ENCODE measurements around the gene NAA38. TPM values are rescaled to one million over a fixed set of nuclear protein-coding genes. Genes with fewer than 3 reads are reported as not detected.
A peak's percentile ranks its signal among the peaks of the same experiment; 100 is the strongest.

NAA38 gene
- total RNA-seq, 6 donors from 2014 or later: 50.0 to 111 (median 75.5) TPM

DNA sequence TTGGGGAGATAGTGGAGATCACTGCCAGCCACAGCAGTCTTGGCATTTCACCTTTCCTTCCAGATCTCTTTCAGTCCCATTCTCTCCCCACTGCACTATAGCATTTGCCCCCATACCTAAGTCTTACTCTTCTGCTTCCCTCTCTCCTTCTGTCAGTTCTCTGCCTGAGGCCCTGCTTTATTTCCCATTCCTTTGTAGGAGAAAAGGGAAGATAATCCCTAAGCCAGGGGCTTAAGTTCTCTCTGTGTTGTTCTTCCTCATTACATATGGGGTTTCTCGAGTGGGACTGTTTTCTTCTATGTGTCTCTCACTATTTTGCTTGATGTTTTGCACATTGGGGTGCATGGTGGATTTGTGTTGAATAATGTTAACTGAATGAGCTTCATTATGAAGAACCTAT lies 16.9 kb downstream of the NAA38 start:
- Histone ChIP-seq H3K36me3 (peaks cover 0 to 5% (median 3%) of the 10 kb centered on the region in 4 donors), H3K4me1 (peaks cover 50 to 74% (median 56%) of the 10 kb centered on the region in 4 donors), H3K4me3 (peak overlapping the region in 1 of 4 donors; percentile 71), H3K27me3 (no peaks in the 10 kb centered on the region), H3K27ac (peak overlapping the region in 3 of 4 donors; percentile 99 to 100 (median 99)), H3K9me3 (no peaks in the 10 kb centered on the region)
- TF ChIP-seq POLR2A (IDR thresholded peaks at IDR 0.05): no peak
- TF ChIP-seq POLR2AphosphoS5 (IDR thresholded peaks at IDR 0.05): no peak
- no peak for TF ChIP-seq EP300 (IDR thresholded peaks at IDR 0.05)
- TF ChIP-seq, protein P1, sequence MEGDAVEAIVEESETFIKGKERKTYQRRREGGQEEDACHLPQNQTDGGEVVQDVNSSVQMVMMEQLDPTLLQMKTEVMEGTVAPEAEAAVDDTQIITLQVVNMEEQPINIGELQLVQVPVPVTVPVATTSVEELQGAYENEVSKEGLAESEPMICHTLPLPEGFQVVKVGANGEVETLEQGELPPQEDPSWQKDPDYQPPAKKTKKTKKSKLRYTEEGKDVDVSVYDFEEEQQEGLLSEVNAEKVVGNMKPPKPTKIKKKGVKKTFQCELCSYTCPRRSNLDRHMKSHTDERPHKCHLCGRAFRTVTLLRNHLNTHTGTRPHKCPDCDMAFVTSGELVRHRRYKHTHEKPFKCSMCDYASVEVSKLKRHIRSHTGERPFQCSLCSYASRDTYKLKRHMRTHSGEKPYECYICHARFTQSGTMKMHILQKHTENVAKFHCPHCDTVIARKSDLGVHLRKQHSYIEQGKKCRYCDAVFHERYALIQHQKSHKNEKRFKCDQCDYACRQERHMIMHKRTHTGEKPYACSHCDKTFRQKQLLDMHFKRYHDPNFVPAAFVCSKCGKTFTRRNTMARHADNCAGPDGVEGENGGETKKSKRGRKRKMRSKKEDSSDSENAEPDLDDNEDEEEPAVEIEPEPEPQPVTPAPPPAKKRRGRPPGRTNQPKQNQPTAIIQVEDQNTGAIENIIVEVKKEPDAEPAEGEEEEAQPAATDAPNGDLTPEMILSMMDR (IDR thresholded peaks at IDR 0.05): no peak
- 29 to 40% methylated on average over 1 of the region's 1 CpG for WGBS, 2 donors
- ATAC-seq (ENCODE audit: low FRiP score in 2 of 2): no peak
- DNase-seq: no peak

DNA sequence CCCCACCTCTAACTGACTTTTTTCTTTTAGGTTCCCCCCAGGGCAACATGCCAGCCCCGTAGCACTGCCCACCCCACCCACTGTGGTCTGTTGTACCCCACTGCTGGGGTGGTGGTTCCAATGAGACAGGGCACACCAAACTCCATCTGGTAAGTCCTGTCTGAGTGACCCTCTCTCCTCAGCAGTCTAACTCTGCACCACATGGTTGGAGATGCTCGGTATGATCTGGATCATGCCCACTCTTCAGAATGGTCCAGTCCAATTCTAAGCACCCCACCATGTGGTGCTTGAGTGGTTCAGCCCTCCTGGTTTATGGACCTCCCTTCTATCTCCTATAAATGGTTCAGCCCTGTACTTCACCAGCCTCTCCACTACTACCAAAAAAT lies 17.5 kb downstream of the NAA38 start:
- peaks cover 44 to 68% (median 50%) of the 10 kb centered on the region in 4 donors for H3K4me1 ChIP-seq
- no peak for DNase-seq
- peak overlapping the region in 1 of 4 donors; percentile 71 for H3K4me3 ChIP-seq
- peaks cover 0 to 3% (median 0%) of the 10 kb centered on the region in 4 donors for H3K36me3 ChIP-seq
- no peaks in the 10 kb centered on the region for H3K9me3 ChIP-seq
- H3K27ac ChIP-seq: peak overlapping the region; percentile 99 to 100 (median 99)
- no peaks in the 10 kb centered on the region for H3K27me3 ChIP-seq
- WGBS, 2 donors: 68 to 75% methylated on average over 2 of the region's 2 CpGs
- no peak for ATAC-seq (ENCODE audit: low FRiP score in 2 of 2)
- TF ChIP-seq POLR2A (IDR thresholded peaks at IDR 0.05) (no peak), EP300 (IDR thresholded peaks at IDR 0.05) (no peak), POLR2AphosphoS5 (IDR thresholded peaks at IDR 0.05) (no peak)
- TF ChIP-seq, protein P1 (IDR thresholded peaks at IDR 0.05): no peak

DNA sequence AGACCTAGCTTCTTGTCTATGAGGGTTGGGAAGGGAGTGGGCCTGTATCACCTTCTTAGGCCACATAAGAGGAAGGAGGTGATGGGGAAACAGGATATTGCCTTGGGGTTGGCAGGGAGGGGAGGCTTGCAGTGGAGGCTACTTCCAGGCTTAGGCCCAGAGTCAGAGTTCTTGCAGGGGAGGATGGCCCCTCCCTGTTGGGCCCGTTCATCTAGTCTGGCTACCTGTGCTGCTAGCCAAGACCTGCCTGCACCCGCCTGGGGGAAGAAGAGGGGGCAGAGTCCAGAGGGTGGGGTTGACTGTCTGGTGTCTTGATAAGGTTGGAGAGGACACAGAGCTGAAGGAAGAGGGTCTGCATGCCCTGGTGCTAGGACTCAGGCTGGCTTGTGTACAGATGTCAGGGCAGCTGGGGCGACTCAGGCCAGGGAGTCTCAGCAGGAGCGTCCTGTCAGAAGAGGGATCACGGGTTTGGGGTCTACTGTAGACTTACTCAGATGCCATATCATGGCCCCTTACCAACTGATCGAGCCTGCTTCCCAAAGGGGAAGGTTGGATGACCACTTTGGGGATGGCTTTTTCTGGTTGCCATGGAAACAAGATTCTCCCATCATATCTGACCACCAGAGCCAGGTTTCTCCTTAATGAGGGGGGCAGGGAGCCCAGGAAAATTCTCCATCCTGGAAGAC lies 18.0 kb downstream of the NAA38 start:
- Histone ChIP-seq H3K4me1 (peaks cover 44 to 67% (median 50%) of the 10 kb centered on the region in 4 donors), H3K27ac (peak overlapping the region; percentile 99 to 100 (median 99)), H3K4me3 (peak overlapping the region in 1 of 4 donors; percentile 71), H3K36me3 (peaks cover 0 to 3% (median 0%) of the 10 kb centered on the region in 4 donors), H3K27me3 (no peaks in the 10 kb centered on the region), H3K9me3 (no peaks in the 10 kb centered on the region)
- TF ChIP-seq EP300 (IDR thresholded peaks at IDR 0.05) (no peak), POLR2AphosphoS5 (IDR thresholded peaks at IDR 0.05) (peak in 1 of 2 donors; percentile 37)
- WGBS, 2 donors: 57 to 66% methylated on average over 5 to 6 of the region's 6 CpGs
- ATAC-seq (ENCODE audit: low FRiP score in 2 of 2) (no peak), DNase-seq (peak in 1 of 2 donors; percentile 67)

DNA sequence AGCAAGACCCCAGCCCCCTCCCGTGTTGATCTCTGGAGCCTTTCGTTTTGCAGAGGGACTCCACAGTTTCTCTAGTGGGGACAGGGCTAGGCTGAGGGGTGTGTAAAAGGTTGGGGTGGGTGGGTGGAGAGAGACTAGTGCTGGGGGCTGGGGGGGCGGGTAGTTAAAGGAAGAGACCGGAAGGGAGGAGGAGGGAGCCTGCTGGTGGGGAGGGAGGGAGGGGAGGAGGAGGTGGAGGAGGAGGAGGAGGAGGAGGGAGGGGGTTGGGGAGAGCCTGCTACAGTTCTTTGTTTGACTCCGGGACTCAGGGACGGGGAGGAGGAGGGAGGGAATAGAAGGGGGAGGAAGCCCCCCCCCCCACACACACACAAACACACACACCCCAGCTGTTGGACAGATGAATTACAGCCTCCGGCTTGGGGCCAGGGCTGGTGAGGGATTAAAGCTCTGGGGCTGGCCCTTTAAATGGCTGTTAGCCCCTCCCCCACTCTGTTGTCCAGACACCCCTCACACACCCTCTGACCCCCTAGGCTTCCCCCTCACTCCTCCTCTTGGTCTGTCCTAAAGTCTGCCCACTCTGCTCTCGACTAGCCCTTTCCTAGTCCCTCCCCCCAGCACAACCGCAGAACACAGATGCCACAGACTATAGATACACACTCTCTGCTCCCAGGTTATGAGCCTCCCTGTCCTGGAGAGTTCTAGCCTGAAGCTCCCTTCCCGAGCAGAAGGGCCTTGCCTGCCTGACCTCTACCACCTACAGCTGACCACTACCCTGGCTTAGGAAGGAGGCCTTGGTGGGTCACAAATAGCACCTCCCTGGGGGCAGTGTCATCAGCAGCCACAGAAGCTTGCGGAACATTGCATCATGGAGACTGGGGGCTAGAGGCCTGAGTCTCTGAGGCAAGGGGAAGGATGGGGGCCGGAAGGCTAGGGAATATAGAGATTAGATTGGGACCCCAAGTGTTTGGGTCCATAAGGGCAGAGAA lies 19.0 kb downstream of the NAA38 start:
- 25 to 35% methylated on average over 7 to 8 of the region's 12 CpGs for WGBS, 2 donors
- no peak for ATAC-seq (ENCODE audit: low FRiP score in 2 of 2)

DNA sequence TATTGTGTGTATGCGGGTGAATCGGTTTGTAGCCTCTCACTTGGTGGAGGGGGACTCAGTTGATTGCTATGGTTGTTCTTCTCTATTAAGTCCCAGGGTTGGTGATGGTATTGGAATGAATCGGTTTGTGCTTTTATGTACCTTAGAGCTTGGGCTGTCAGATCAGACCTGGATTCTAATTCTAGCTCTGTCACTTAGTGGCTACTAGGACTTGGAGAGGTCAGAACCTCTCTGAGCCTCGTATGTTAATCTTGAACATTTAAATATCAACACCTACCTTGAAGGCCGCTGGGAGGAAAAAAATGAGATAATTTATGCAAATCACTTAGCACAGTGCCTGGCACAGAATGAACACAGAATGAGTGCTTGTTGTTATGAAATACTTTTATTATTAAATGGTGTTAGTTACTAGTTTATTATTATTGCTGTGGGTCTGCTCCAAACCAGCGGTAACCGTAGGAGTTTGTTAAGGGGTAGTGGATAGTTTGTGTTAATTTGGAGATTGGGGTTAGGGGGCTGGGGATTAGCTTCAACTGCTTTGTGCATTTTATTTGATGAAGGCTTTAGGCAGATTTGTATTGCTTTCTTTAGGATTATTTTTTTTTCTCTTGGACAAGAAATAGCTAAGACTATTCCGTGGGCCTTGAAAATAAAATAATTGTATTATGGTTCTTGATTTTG lies 19.8 kb downstream of the NAA38 start:
- Histone ChIP-seq H3K27ac (peak overlapping the region; percentile 93 to 100 (median 99)), H3K36me3 (peaks cover 0 to 3% (median 0%) of the 10 kb centered on the region in 4 donors), H3K4me3 (peak overlapping the region in 2 of 4 donors; percentile 71 to 86), H3K9me3 (no peaks in the 10 kb centered on the region), H3K27me3 (no peaks in the 10 kb centered on the region), H3K4me1 (peaks cover 45 to 67% (median 55%) of the 10 kb centered on the region in 4 donors)
- DNase-seq: no peak
- TF ChIP-seq POLR2A (IDR thresholded peaks at IDR 0.05): no peak
- ATAC-seq (ENCODE audit: low FRiP score in 2 of 2): no peak
- WGBS, 2 donors: 12 to 16% methylated on average over 8 of the region's 8 CpGs

More for the DNA sequence above, 19.0 kb downstream of the NAA38 start:
- TF ChIP-seq POLR2AphosphoS5 (IDR thresholded peaks at IDR 0.05) (peak in 1 of 2 donors; percentile 6), EP300 (IDR thresholded peaks at IDR 0.05) (no peak)
- Histone ChIP-seq H3K4me1 (peaks cover 45 to 67% (median 52%) of the 10 kb centered on the region in 4 donors), H3K9me3 (no peaks in the 10 kb centered on the region), H3K4me3 (peak overlapping the region in 3 of 4 donors; percentile 6 to 71 (median 14)), H3K36me3 (peaks cover 0 to 3% (median 0%) of the 10 kb centered on the region in 4 donors), H3K27ac (peak overlapping the region; percentile 99 to 100 (median 99)), H3K27me3 (no peaks in the 10 kb centered on the region)
- DNase-seq: no peak

Measured in upper lobe of left lung (tissue), 6 donors.